Activated naive CD8-positive, alpha-beta T cell treated with anti-CD3 and anti-CD28 coated beads, Interleukin-2, amount 10 ng/mL, durations not matched to agents 7 days and 5 days (primary cell): ENCODE measurements around the gene GABRG3. TPM values are rescaled to one million over a fixed set of nuclear protein-coding genes. Genes with fewer than 3 reads are reported as not detected.
"Not testable (repeated sequence)": the region's sequence is repeated elsewhere in the genome, so short reads cannot be mapped to it uniquely, and the experiment has no call there.

Experiments
- ATAC-seq: fragments of 150-1000 bp; cut with Tn5 transposase; one replicate; pipeline ENCODE4 v1.10.0; 2021; ENCODE audit warnings: low read depth, moderate library complexity
- POLR2A ChIA-PET: fragments of 350-600 bp; sonication (Branson Sonifier 250); formaldehyde crosslinking; loops from one replicate; lab custom pipeline; 2021; ENCODE audit warnings: antibody characterized with exemption; lab: Charles Lee
- DNase-seq: peaks from one replicate; pipeline ENCODE4 v3.0.0; 2021
- H3K27ac Mint-ChIP-seq: one replicate; pipeline ENCODE4 v1.8.0; 2022; ENCODE audit warnings: mild to moderate bottlenecking, mixed read lengths
- H3K27me3 Mint-ChIP-seq: one replicate; pipeline ENCODE4 v1.8.0; 2022; ENCODE audit warnings: mild to moderate bottlenecking, moderate library complexity, mixed read lengths
- H3K36me3 Mint-ChIP-seq: one replicate; pipeline ENCODE4 v1.8.0; 2021; ENCODE audit warnings: mild to moderate bottlenecking, mixed read lengths
- H3K4me1 Mint-ChIP-seq: one replicate; pipeline ENCODE4 v1.8.0; 2021; ENCODE audit warnings: mixed read lengths
- H3K4me3 Mint-ChIP-seq: one replicate; pipeline ENCODE4 v1.8.0; 2022; ENCODE audit warnings: mild to moderate bottlenecking, moderate library complexity, mixed read lengths
- H3K9me3 Mint-ChIP-seq: one replicate; pipeline ENCODE4 v1.8.0; 2021; ENCODE audit warnings: mixed read lengths
- total RNA-seq, 2 experiments: library from RNA; stranded (reverse); gene quantifications; one replicate each; pipeline ENCODE4 v1.2.3, GENCODE V29; 2021

GABRG3 gene
- total RNA-seq, 2 experiments from 2014 or later, result not detected

DNA sequence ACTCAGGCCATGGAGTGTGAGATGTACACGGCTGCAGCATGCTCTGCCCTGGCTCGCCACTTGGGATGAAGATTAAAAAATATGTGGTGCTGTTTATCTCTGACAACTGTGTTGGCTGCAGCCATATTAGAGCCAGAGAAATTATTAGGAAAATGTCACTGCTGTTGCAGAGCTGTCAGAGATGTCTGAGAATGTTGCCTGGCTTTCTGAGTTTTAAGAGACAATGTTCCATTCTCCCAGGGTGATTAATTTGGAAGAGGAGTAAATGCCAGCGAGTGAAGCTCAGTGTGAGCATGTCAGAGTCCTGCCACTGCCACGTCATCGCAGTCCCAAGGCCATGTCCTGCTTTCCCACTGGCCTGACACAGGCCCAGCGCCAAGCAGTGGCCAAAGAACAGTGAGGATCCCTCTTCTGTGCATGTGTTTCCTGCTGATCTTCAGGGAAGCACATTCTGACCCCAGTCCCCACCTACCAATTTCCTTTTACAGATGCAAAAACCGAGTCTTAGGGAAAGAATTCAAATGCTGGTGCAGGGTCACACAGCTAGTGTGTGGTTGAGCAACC lies 370.9 kb downstream of the GABRG3 start:
- no peaks in the 10 kb centered on the region for H3K27me3 Mint-ChIP-seq
- H3K4me3 Mint-ChIP-seq, result no peak overlapping the region
- no peaks in the 10 kb centered on the region for H3K4me1 Mint-ChIP-seq
- H3K27ac Mint-ChIP-seq, result no peak overlapping the region
- ATAC-seq (no peak), DNase-seq (no peak)
- POLR2A ChIA-PET, result no interaction called here
- H3K36me3 Mint-ChIP-seq, result no peaks in the 10 kb centered on the region
- peaks cover 5% of the 10 kb centered on the region for H3K9me3 Mint-ChIP-seq

DNA sequence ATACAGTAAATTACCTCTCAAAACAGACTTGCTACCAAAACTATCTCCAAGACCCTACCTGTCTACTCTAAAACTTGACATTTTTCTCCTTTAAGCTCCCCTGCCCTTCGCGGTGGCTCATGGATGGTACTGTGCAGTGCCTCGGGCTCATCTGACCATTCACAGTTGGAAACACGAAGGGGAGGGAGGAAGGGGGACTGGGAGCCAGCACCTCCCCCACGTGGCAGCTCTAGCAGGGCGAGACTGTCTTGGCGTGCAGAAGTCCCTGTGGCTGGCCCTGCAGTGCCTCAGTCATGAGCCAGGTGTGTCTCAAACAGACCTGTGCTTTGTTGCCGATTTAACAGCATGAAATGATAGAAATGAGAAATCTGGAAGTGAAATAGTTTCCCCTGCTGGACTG lies 372.0 kb downstream of the GABRG3 start:
- POLR2A ChIA-PET, result no interaction called here
- H3K36me3 Mint-ChIP-seq, result no peaks in the 10 kb centered on the region
- no peak overlapping the region for H3K4me3 Mint-ChIP-seq
- H3K4me1 Mint-ChIP-seq, result no peaks in the 10 kb centered on the region
- H3K27me3 Mint-ChIP-seq, result no peaks in the 10 kb centered on the region
- ATAC-seq (no peak), DNase-seq (no peak)
- H3K27ac Mint-ChIP-seq, result no peak overlapping the region
- H3K9me3 Mint-ChIP-seq, result peaks cover 5% of the 10 kb centered on the region

GRCh38 chr15:27352136-27352535 lies 381.2 kb downstream of the GABRG3 start:
- no peak for ATAC-seq
- H3K9me3 Mint-ChIP-seq, result peaks cover 4% of the 10 kb centered on the region
- no peaks in the 10 kb centered on the region for H3K4me1 Mint-ChIP-seq
- no peak for DNase-seq
- H3K27me3 Mint-ChIP-seq, result no peaks in the 10 kb centered on the region
- H3K27ac Mint-ChIP-seq, result no peak overlapping the region
- H3K4me3 Mint-ChIP-seq, result no peak overlapping the region
- POLR2A ChIA-PET, result no interaction called here
- no peaks in the 10 kb centered on the region for H3K36me3 Mint-ChIP-seq

GRCh38 chr15:27353856-27354255 lies 382.9 kb downstream of the GABRG3 start:
- no peak overlapping the region for H3K27ac Mint-ChIP-seq
- no peak overlapping the region for H3K4me3 Mint-ChIP-seq
- peaks cover 4% of the 10 kb centered on the region for H3K9me3 Mint-ChIP-seq
- H3K4me1 Mint-ChIP-seq, result no peaks in the 10 kb centered on the region
- POLR2A ChIA-PET, result no interaction called here
- H3K27me3 Mint-ChIP-seq, result no peaks in the 10 kb centered on the region
- DNase-seq (no peak), ATAC-seq (no peak)
- H3K36me3 Mint-ChIP-seq, result no peaks in the 10 kb centered on the region

GRCh38 chr15:27358751-27359434 lies 387.9 kb downstream of the GABRG3 start:
- Mint-ChIP-seq H3K4me3 (no peak overlapping the region), H3K27me3 (no peaks in the 10 kb centered on the region), H3K36me3 (no peaks in the 10 kb centered on the region), H3K27ac (no peak overlapping the region), H3K4me1 (no peaks in the 10 kb centered on the region), H3K9me3 (no peaks in the 10 kb centered on the region)
- POLR2A ChIA-PET, result no interaction called here
- DNase-seq (peak; percentile 36), ATAC-seq (no peak)

DNA sequence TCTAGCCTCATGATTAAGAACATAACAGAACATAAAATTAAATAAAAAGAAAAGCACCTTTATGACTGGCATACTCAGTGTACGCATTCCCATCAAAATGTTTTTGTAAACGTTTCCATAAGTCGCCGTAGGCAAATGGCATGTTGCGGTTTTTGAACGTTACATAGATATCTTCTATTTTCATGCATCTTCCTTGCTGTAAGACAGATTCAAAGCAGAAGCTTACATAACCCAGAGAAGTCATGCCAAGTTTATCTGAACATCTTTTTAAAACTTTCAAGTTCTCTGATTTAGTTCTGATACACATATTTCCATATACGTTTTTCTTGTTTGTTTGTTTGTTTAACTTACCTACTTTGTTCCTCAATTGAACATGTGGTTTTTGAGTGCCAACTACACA lies 388.6 kb downstream of the GABRG3 start:
- H3K4me3 Mint-ChIP-seq, result no peak overlapping the region
- H3K27ac Mint-ChIP-seq, result no peak overlapping the region
- POLR2A ChIA-PET, result no interaction called here

DNA sequence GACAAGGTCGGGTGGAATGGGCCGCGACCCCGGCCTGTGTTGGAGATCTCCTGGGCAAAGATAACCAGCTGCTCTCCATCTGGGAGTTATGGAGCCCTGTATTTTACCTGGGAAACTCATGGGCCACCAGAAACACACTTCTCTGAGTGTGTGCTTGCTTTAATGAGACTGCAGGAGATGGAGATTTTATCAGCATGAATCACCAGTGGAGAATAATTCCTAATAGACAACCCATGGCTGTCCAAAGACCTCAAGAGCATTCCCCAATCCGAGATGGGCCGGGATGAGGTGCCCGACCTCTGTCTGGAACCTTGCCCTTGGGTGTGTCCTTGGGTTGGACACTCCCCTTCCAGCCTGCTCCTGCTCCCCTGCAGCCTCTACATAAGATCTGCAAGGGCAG lies 389.3 kb downstream of the GABRG3 start:
- DNase-seq (no peak), ATAC-seq (no peak)
- Mint-ChIP-seq H3K9me3 (no peaks in the 10 kb centered on the region), H3K27ac (no peak overlapping the region), H3K36me3 (no peaks in the 10 kb centered on the region), H3K4me1 (no peaks in the 10 kb centered on the region), H3K27me3 (no peaks in the 10 kb centered on the region), H3K4me3 (no peak overlapping the region)
- POLR2A ChIA-PET, result no interaction called here

More for the DNA sequence above, 388.6 kb downstream of the GABRG3 start:
- Mint-ChIP-seq H3K4me1 (no peaks in the 10 kb centered on the region), H3K27me3 (no peaks in the 10 kb centered on the region), H3K9me3 (no peaks in the 10 kb centered on the region), H3K36me3 (no peaks in the 10 kb centered on the region)
- DNase-seq, result no peak
- no peak for ATAC-seq

DNA sequence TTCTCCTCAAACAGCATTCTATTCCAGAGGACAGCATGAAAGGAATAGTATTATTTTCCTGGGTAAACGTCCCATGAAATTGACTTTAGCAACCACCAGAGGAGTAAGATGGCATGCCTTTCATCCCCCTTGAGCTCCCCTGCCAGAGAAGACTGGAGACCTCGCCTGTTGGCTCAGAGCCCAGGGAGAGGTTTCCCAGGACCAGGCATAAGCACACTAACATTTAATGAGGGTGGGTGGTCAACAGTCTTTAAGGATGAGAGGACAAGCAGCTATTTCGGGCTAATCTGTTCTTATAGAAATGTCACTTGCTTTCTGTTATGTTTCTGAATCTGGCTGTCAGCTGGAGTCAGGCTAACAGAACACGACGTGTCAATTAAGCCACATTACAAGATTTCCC lies 390.5 kb downstream of the GABRG3 start:
- Mint-ChIP-seq H3K27ac (no peak overlapping the region), H3K36me3 (no peaks in the 10 kb centered on the region), H3K4me1 (no peaks in the 10 kb centered on the region), H3K27me3 (no peaks in the 10 kb centered on the region), H3K4me3 (no peak overlapping the region), H3K9me3 (no peaks in the 10 kb centered on the region)
- POLR2A ChIA-PET, result no interaction called here
- DNase-seq (no peak), ATAC-seq (no peak)

DNA sequence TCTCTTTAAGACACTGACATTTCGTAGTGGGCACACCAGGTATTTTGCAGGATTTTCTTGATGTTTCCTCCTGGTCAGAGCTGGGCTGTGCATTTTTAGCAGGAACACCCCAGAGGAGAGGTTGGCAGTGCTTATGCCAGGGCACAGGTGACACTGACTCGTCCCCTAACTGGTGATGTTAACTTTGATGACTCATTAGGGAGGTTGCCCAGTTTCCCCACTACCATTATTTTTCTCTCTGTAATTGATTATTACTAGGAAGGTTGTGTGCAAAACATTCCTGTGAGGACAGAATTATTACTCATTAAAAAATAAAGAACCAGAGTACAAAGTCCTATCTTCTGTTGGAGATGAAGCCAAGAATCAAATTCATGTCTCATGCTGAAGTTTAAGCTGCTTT lies 394.5 kb downstream of the GABRG3 start:
- ATAC-seq, result no peak
- Mint-ChIP-seq H3K4me3 (no peak overlapping the region), H3K9me3 (peaks cover 9% of the 10 kb centered on the region), H3K27ac (no peak overlapping the region), H3K27me3 (no peaks in the 10 kb centered on the region), H3K4me1 (no peaks in the 10 kb centered on the region), H3K36me3 (no peaks in the 10 kb centered on the region)
- POLR2A ChIA-PET, result no interaction called here
- no peak for DNase-seq

DNA sequence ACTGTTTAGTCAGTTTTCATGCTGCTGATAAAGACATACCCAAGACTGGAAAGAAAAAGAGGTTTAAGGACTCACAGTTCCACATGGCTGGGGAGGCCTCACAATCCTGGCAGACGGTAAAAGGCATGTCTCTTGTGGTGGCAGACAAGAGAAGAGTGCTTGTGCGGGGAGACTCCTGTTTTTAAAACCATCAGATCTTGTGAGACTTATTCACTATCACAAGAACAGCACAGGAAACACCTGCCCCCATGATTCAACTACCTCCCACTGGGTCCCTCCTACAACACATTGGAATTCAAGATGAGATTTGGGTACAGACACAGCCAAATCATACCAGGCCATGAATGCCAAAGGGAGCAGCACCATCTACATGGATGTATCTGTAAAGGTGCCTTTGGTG lies 406.4 kb downstream of the GABRG3 start:
- H3K27ac Mint-ChIP-seq, H3K9me3 Mint-ChIP-seq, H3K4me1 Mint-ChIP-seq, H3K4me3 Mint-ChIP-seq, ATAC-seq, POLR2A ChIA-PET, H3K36me3 Mint-ChIP-seq, H3K27me3 Mint-ChIP-seq, DNase-seq: not testable (repeated sequence)

DNA sequence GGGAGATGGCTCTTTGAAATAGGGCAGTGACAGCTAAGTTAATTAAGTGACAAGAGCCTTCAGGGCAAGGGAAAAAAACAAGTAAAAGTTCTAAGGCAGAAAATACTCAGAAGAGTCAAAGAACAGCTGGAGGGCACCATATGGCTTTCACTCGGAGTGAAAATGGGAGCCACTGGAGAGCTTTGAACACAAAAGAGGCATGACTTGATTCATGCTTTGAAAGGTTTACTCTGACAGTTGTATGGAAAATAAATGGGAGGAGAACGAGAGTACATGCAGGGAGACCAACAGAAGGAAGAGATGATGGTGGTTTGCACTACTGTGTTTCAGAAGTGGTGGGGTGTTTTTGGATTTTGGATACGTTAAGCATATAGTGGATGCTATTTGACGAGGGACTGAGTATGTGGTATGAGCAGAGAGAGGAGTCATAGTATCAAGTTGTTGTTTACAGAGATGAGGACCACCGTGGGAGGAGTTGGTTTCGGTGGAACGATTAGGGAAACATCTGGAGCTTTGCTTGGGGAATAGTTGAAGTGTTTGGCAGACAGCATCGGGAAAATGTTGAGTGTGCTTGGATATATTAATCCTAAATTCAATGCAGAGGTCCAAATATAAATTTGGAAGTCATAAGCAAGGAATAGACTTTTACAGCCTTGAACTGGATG lies 411.5 kb downstream of the GABRG3 start:
- Mint-ChIP-seq H3K27me3 (no peaks in the 10 kb centered on the region), H3K27ac (no peak overlapping the region), H3K9me3 (peaks cover 5% of the 10 kb centered on the region), H3K4me3 (no peak overlapping the region), H3K4me1 (no peaks in the 10 kb centered on the region), H3K36me3 (no peaks in the 10 kb centered on the region)
- DNase-seq, result no peak
- POLR2A ChIA-PET, result no interaction called here
- ATAC-seq, result no peak

- no peak overlapping the region for H3K27ac Mint-ChIP-seq
- no peaks in the 10 kb centered on the region for H3K4me1 Mint-ChIP-seq
These were observed 412.7 kb downstream of the GABRG3 start for GRCh38 chr15:27383726-27384125.

GRCh38 chr15:27392163-27392562 lies 421.2 kb downstream of the GABRG3 start:
- POLR2A ChIA-PET, result no interaction called here
- Mint-ChIP-seq H3K4me1 (no peaks in the 10 kb centered on the region), H3K27ac (no peak overlapping the region), H3K4me3 (no peak overlapping the region), H3K27me3 (no peaks in the 10 kb centered on the region), H3K36me3 (no peaks in the 10 kb centered on the region), H3K9me3 (peaks cover 14% of the 10 kb centered on the region)
- ATAC-seq (no peak), DNase-seq (no peak)

More at GRCh38 chr15:27383726-27384125, 412.7 kb downstream of the GABRG3 start:
- no peak overlapping the region for H3K4me3 Mint-ChIP-seq
- peaks cover 3% of the 10 kb centered on the region for H3K9me3 Mint-ChIP-seq
- no peaks in the 10 kb centered on the region for H3K36me3 Mint-ChIP-seq
- POLR2A ChIA-PET, result no interaction called here
- DNase-seq, result no peak
- ATAC-seq, result no peak
- H3K27me3 Mint-ChIP-seq, result no peaks in the 10 kb centered on the region

GRCh38 chr15:27396521-27396920 lies 425.5 kb downstream of the GABRG3 start:
- Mint-ChIP-seq H3K4me3 (no peak overlapping the region), H3K36me3 (no peaks in the 10 kb centered on the region), H3K27ac (no peak overlapping the region), H3K9me3 (peaks cover 19% of the 10 kb centered on the region), H3K4me1 (no peaks in the 10 kb centered on the region), H3K27me3 (no peaks in the 10 kb centered on the region)
- DNase-seq (no peak), ATAC-seq (no peak)
- POLR2A ChIA-PET, result no interaction called here
